RWPE2 (cell line): ENCODE data around the gene TRMT2B.

Source experiments
- ATAC-seq: fragments of 200-7000 bp; cut with Tn5 transposase; 3 replicates; pipeline ENCODE4 v1.9.1; 2021; ENCODE audit warnings: low read depth
- DNase-seq: peaks from one replicate; pipeline ENCODE4 v3.0.0-alpha.2; 2020; ENCODE audit warnings: low spot score
- H3K27ac ChIP-seq: fragments of 450-650 bp; 2 replicates; pipeline ENCODE4 v1.5.1; 2017; ENCODE audit warnings: mild to moderate bottlenecking; ENCODE audit not compliant: poor library complexity, severe bottlenecking
- H3K27me3 ChIP-seq: fragments of 250-450 bp; sonication (Bioruptor Pico); 2 replicates; pipeline ENCODE4 v1.5.1; 2021; ENCODE audit warnings: mild to moderate bottlenecking, moderate library complexity; ENCODE audit not compliant: insufficient read depth, poor library complexity, severe bottlenecking
- H3K36me3 ChIP-seq: fragments of 250-450 bp; sonication (Bioruptor Pico); 2 replicates; pipeline ENCODE4 v1.5.1; 2020; ENCODE audit warnings: low read depth, mild to moderate bottlenecking, moderate library complexity
- H3K4me1 ChIP-seq: fragments of 250-450 bp; sonication (Bioruptor Pico); 2 replicates; pipeline ENCODE4 v1.5.1; 2021; ENCODE audit warnings: mild to moderate bottlenecking, moderate library complexity; ENCODE audit not compliant: insufficient read depth, poor library complexity, severe bottlenecking
- H3K4me3 ChIP-seq: fragments of 250-450 bp; sonication (Bioruptor Pico); 2 replicates; pipeline ENCODE4 v1.5.1; 2021; ENCODE audit warnings: mild to moderate bottlenecking, moderate library complexity; ENCODE audit not compliant: severe bottlenecking
- H3K9me3 ChIP-seq: fragments of 250-450 bp; sonication (Bioruptor Pico); 2 replicates; pipeline ENCODE4 v1.5.1; 2021; ENCODE audit warnings: mild to moderate bottlenecking, moderate library complexity; ENCODE audit not compliant: severe bottlenecking
- TF ChIP-seq, protein P1 (sequence below): fragments of 450-650 bp; IDR thresholded peaks from one replicate; pipeline ENCODE4 v1.5.1; 2017; ENCODE audit warnings: mild to moderate bottlenecking, moderate library complexity; ENCODE audit not compliant: poor library complexity, severe bottlenecking

Gene TRMT2B

DNA sequence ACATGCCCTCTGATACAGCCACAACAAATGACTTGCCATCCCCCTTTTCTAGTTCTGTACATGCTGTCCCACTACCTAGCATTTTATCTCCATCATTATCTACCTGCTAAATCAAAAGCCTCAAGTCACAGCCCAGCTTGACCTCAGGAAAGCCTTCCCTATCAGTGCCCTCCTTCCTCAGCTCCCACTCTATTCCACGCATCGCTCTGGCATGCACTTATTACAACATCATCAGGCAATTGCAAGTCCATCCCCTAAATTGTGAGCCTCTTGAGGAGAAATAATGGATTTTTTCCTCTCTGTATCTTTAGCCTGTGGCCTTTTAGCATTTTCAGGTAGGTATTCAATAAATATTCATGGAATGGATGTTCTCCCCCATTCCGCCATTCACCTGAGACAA is 76.7 kb downstream of the TRMT2B start:
- TF ChIP-seq, protein P1, sequence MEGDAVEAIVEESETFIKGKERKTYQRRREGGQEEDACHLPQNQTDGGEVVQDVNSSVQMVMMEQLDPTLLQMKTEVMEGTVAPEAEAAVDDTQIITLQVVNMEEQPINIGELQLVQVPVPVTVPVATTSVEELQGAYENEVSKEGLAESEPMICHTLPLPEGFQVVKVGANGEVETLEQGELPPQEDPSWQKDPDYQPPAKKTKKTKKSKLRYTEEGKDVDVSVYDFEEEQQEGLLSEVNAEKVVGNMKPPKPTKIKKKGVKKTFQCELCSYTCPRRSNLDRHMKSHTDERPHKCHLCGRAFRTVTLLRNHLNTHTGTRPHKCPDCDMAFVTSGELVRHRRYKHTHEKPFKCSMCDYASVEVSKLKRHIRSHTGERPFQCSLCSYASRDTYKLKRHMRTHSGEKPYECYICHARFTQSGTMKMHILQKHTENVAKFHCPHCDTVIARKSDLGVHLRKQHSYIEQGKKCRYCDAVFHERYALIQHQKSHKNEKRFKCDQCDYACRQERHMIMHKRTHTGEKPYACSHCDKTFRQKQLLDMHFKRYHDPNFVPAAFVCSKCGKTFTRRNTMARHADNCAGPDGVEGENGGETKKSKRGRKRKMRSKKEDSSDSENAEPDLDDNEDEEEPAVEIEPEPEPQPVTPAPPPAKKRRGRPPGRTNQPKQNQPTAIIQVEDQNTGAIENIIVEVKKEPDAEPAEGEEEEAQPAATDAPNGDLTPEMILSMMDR = no peak
- H3K9me3 ChIP-seq = no peaks in the 10 kb centered on the region
- no peak overlapping the region for H3K4me3 ChIP-seq
- H3K4me1 ChIP-seq = peaks cover 2% of the 10 kb centered on the region
- no peaks in the 10 kb centered on the region for H3K27me3 ChIP-seq
- H3K27ac ChIP-seq = no peak overlapping the region
- H3K36me3 ChIP-seq = no peaks in the 10 kb centered on the region
- DNase-seq = no peak
- ATAC-seq = no peak

DNA sequence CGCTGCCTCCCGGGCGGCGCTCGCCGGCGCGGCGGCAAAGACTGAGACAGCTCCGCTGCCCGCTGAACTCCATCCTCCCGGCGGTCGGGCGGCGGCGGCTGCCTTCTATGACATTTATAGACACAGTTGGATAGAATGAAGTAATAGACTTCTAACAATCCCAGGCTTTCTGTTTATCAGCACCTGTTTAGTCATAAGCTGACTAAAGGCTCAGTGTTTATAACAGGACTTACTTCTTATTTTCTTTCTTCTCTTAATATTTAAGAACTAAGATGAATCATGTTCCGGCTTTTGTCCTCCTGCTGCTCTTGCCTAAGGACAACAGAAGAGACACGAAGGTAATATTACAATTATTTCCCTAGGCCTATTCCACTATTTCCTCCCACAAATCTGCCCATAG is 78.5 kb downstream of the TRMT2B start:
- no peak overlapping the region for H3K27ac ChIP-seq
- H3K4me3 ChIP-seq = no peak overlapping the region
- TF ChIP-seq, protein P1 = no peak
- no peaks in the 10 kb centered on the region for H3K36me3 ChIP-seq
- DNase-seq (no peak), ATAC-seq (peak; percentile 72)
- H3K27me3 ChIP-seq = no peaks in the 10 kb centered on the region
- H3K4me1 ChIP-seq = no peaks in the 10 kb centered on the region
- H3K9me3 ChIP-seq = no peaks in the 10 kb centered on the region

DNA sequence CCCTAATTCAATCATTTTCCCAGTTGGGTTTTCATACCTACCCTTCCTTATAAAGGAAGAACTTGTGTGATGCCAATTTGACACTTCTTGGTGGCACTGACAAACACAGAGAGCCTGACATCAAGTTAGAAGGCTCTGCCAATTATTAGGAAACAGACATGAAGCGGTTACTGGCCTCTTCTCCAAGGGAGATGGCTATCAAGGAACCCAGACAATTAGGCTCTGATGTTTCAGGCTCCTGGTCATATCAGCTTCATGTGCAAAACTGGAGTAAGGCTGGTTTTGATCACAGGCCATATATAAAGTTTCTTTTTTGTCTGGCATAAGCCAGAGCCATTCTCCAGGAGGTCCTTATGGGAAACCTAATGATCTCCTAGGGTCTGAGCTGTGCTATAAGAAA is 82.0 kb downstream of the TRMT2B start:
- Histone ChIP-seq H3K27me3 (no peaks in the 10 kb centered on the region), H3K4me3 (no peak overlapping the region)
- TF ChIP-seq, protein P1 = no peak

DNA sequence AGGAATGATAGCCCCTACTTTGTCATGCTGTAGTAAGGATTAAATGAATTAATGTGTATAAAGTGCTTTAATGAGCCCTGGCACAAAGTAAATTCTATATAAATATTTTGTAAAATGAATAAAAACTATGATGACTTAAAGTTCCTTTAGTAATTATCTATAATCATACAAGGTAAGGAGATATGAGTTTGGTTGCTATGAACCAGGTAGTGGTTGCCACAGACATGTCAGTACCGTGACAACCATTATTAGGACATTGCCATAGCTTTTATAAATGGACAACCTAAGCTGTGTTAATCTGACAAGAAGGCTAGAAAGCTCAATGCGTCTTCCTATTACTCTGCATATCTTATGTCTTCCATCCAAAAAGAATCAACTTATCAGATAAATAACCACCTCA is 82.5 kb downstream of the TRMT2B start, which contains the start of gene ARL13A:
TSS of gene ARL13A (plus strand) at position 301 of the 400 bp plus-strand sequence. CDS start 3,982 bp downstream, outside the sequence.
- H3K4me1 ChIP-seq = no peaks in the 10 kb centered on the region
- no peak for ATAC-seq
- H3K27me3 ChIP-seq = no peaks in the 10 kb centered on the region
- no peak within 1 kb of the TSS for H3K4me3 ChIP-seq
- H3K27ac ChIP-seq = no peak within 1 kb of the TSS
- no peaks in the 10 kb centered on the region for H3K36me3 ChIP-seq
- DNase-seq = no peak
- no peaks in the 10 kb centered on the region for H3K9me3 ChIP-seq
- TF ChIP-seq, protein P1 = no peak

More for the DNA sequence above, 82.0 kb downstream of the TRMT2B start:
- DNase-seq (no peak), ATAC-seq (no peak)
- H3K9me3 ChIP-seq = no peaks in the 10 kb centered on the region
- H3K4me1 ChIP-seq = no peaks in the 10 kb centered on the region
- H3K36me3 ChIP-seq = no peaks in the 10 kb centered on the region
- H3K27ac ChIP-seq = no peak overlapping the region

GRCh38 chrX:100964362-100964761 is 87.5 kb downstream of the TRMT2B start:
- DNase-seq = no peak
- H3K9me3 ChIP-seq = no peaks in the 10 kb centered on the region
- no peaks in the 10 kb centered on the region for H3K27me3 ChIP-seq
- H3K4me3 ChIP-seq = no peak overlapping the region
- H3K36me3 ChIP-seq = no peaks in the 10 kb centered on the region
- ATAC-seq = no peak
- no peak overlapping the region for H3K27ac ChIP-seq
- H3K4me1 ChIP-seq = no peaks in the 10 kb centered on the region
- TF ChIP-seq, protein P1 = no peak
